Erythroblast (primary cell): ENCODE measurements around the gene GPATCH4.

Source experiments
- GATA1 ChIP-seq: IDR thresholded peaks from 2 replicates; pipeline ENCODE4 v1.6.1; 2011; ENCODE audit warnings: low read depth, mild to moderate bottlenecking, control low read depth, low read length, moderate library complexity
- POLR2A ChIP-seq: IDR thresholded peaks from 2 replicates; pipeline ENCODE4 v1.6.1; 2011; ENCODE audit warnings: mild to moderate bottlenecking, low read length

- TF ChIP-seq POLR2A (no peak), GATA1 (no peak)
Observed at GRCh38 chr1:156601892-156602291, 613 bp upstream of the GPATCH4 start.
